ENCODE results near the gene ARMC8.

ARMC8 gene

GRCh38 chr3:138197058-138197457, 10.0 kb downstream of the ARMC8 start:
- DNase-seq (ENCODE audit: low read depth in 4 of 4, low spot score in 1 of 4) = no peak

GRCh38 chr3:138197524-138197923, 10.4 kb downstream of the ARMC8 start:
- no peak for DNase-seq (ENCODE audit: low read depth in 4 of 4, low spot score in 1 of 4)

GRCh38 chr3:138199851-138200250, 12.8 kb downstream of the ARMC8 start:
- no peak for DNase-seq (ENCODE audit: low read depth in 4 of 4, low spot score in 1 of 4)

GRCh38 chr3:138200424-138200823, 13.3 kb downstream of the ARMC8 start:
- DNase-seq (ENCODE audit: low read depth in 4 of 4, low spot score in 1 of 4) = no peak

- DNase-seq (ENCODE audit: low read depth in 4 of 4, low spot score in 1 of 4) = no peak
Observed at GRCh38 chr3:138202945-138203701, 16.0 kb downstream of the ARMC8 start.

GRCh38 chr3:138203938-138204337, 16.8 kb downstream of the ARMC8 start:
- DNase-seq (ENCODE audit: low read depth in 4 of 4, low spot score in 1 of 4) = no peak

GRCh38 chr3:138205527-138205926, 18.4 kb downstream of the ARMC8 start:
- no peak for DNase-seq (ENCODE audit: low read depth in 4 of 4, low spot score in 1 of 4)

GRCh38 chr3:138206196-138206595, 19.1 kb downstream of the ARMC8 start:
- no peak for DNase-seq (ENCODE audit: low read depth in 4 of 4, low spot score in 1 of 4)

GRCh38 chr3:138210528-138210927, 23.4 kb downstream of the ARMC8 start:
- no peak for DNase-seq (ENCODE audit: low read depth in 4 of 4, low spot score in 1 of 4)

GRCh38 chr3:138213398-138214085, 26.4 kb downstream of the ARMC8 start:
- DNase-seq (ENCODE audit: low read depth in 4 of 4, low spot score in 1 of 4) = no peak

- no peak for DNase-seq (ENCODE audit: low read depth in 4 of 4, low spot score in 1 of 4)
Observed at GRCh38 chr3:138219255-138219654, 32.2 kb downstream of the ARMC8 start.

GRCh38 chr3:138220242-138220641, 33.1 kb downstream of the ARMC8 start:
- no peak for DNase-seq (ENCODE audit: low read depth in 4 of 4, low spot score in 1 of 4)

GRCh38 chr3:138220788-138221187, 33.7 kb downstream of the ARMC8 start:
- no peak for DNase-seq (ENCODE audit: low read depth in 4 of 4, low spot score in 1 of 4)

GRCh38 chr3:138222131-138222941, 35.2 kb downstream of the ARMC8 start:
- no peak for DNase-seq (ENCODE audit: low read depth in 4 of 4, low spot score in 1 of 4)

GRCh38 chr3:138222942-138223287, 35.8 kb downstream of the ARMC8 start:
- DNase-seq (ENCODE audit: low read depth in 4 of 4, low spot score in 1 of 4) = no peak

GRCh38 chr3:138227650-138228049, 40.5 kb downstream of the ARMC8 start:
- DNase-seq (ENCODE audit: low read depth in 4 of 4, low spot score in 1 of 4) = no peak

GRCh38 chr3:138230525-138230924, 43.4 kb downstream of the ARMC8 start:
- DNase-seq (ENCODE audit: low read depth in 4 of 4, low spot score in 1 of 4) = no peak

GRCh38 chr3:138232705-138233364, 45.7 kb downstream of the ARMC8 start:
- DNase-seq (ENCODE audit: low read depth in 4 of 4, low spot score in 1 of 4) = no peak

GRCh38 chr3:138234401-138235179, 47.5 kb downstream of the ARMC8 start:
- no peak for DNase-seq (ENCODE audit: low read depth in 4 of 4, low spot score in 1 of 4)

- DNase-seq (ENCODE audit: low read depth in 4 of 4, low spot score in 1 of 4) = no peak
Observed at GRCh38 chr3:138238711-138239110, 51.6 kb downstream of the ARMC8 start.

- DNase-seq (ENCODE audit: low read depth in 4 of 4, low spot score in 1 of 4) = no peak
Observed at GRCh38 chr3:138241061-138241460, 54.0 kb downstream of the ARMC8 start.
